Measurements from ENCODE around the gene LRMDA.

Gene LRMDA

GRCh38 chr10:75414527-75414926 is 16.9 kb upstream of the LRMDA start:
- in situ Hi-C loops (cut with MboI; ENCODE audit: low sequenced_read_pairs), result loop anchor here (25.0 kb wide), 1 partner anchor 223 kb away; no protein-coding TSS in a partner anchor

GRCh38 chr10:75417522-75417927 is 13.9 kb upstream of the LRMDA start:
- in situ Hi-C loops (cut with MboI; ENCODE audit: low sequenced_read_pairs), result loop anchor here (25.0 kb wide), 1 partner anchor 220 kb away; no protein-coding TSS in a partner anchor

- in situ Hi-C loops (cut with MboI; ENCODE audit: low sequenced_read_pairs), result loop anchor here (25.0 kb wide), 1 partner anchor 219 kb away; no protein-coding TSS in a partner anchor
These were observed 13.1 kb upstream of the LRMDA start for GRCh38 chr10:75418293-75418692.

- in situ Hi-C loops (cut with MboI; ENCODE audit: low sequenced_read_pairs), result loop anchor here (25.0 kb wide), 1 partner anchor 219 kb away; no protein-coding TSS in a partner anchor
These were observed 12.7 kb upstream of the LRMDA start for GRCh38 chr10:75418712-75419111.

GRCh38 chr10:75422913-75423312 is 8.5 kb upstream of the LRMDA start:
- in situ Hi-C loops (cut with MboI; ENCODE audit: low sequenced_read_pairs), result loop anchor here (25.0 kb wide), 1 partner anchor 214 kb away; no protein-coding TSS in a partner anchor

- in situ Hi-C loops (cut with MboI; ENCODE audit: low sequenced_read_pairs), result loop anchor here (25.0 kb wide), 1 partner anchor 213 kb away; no protein-coding TSS in a partner anchor
These were observed 6.9 kb upstream of the LRMDA start for GRCh38 chr10:75424571-75424970.

- in situ Hi-C loops (cut with MboI; ENCODE audit: low sequenced_read_pairs), result no loop called here
These were observed 5.9 kb upstream of the LRMDA start for GRCh38 chr10:75425291-75426079.

GRCh38 chr10:75426880-75427279 is 4.5 kb upstream of the LRMDA start:
- in situ Hi-C loops (cut with MboI; ENCODE audit: low sequenced_read_pairs), result no loop called here

- in situ Hi-C loops (cut with MboI; ENCODE audit: low sequenced_read_pairs), result no loop called here
These were observed 3.5 kb upstream of the LRMDA start for GRCh38 chr10:75427951-75428350.

GRCh38 chr10:75428434-75429158 is 2.8 kb upstream of the LRMDA start:
- in situ Hi-C loops (cut with MboI; ENCODE audit: low sequenced_read_pairs), result no loop called here

GRCh38 chr10:75429159-75429827 is 2.1 kb upstream of the LRMDA start:
- in situ Hi-C loops (cut with MboI; ENCODE audit: low sequenced_read_pairs), result no loop called here

- in situ Hi-C loops (cut with MboI; ENCODE audit: low sequenced_read_pairs), result no loop called here
These were observed 1.2 kb upstream of the LRMDA start for GRCh38 chr10:75430000-75430763.

- in situ Hi-C loops (cut with MboI; ENCODE audit: low sequenced_read_pairs), result no loop called here
These were observed 752 bp downstream of the LRMDA start for GRCh38 chr10:75432176-75432575.

- in situ Hi-C loops (cut with MboI; ENCODE audit: low sequenced_read_pairs), result no loop called here
These were observed 1.3 kb downstream of the LRMDA start for GRCh38 chr10:75432763-75433162.

- in situ Hi-C loops (cut with MboI; ENCODE audit: low sequenced_read_pairs), result no loop called here
These were observed 1.8 kb downstream of the LRMDA start for GRCh38 chr10:75433216-75433615.

- in situ Hi-C loops (cut with MboI; ENCODE audit: low sequenced_read_pairs), result no loop called here
These were observed 2.9 kb downstream of the LRMDA start for GRCh38 chr10:75434291-75434690.

- in situ Hi-C loops (cut with MboI; ENCODE audit: low sequenced_read_pairs), result no loop called here
These were observed 3.9 kb downstream of the LRMDA start for GRCh38 chr10:75435291-75435690.

GRCh38 chr10:75436896-75437295 is 5.5 kb downstream of the LRMDA start:
- in situ Hi-C loops (cut with MboI; ENCODE audit: low sequenced_read_pairs), result no loop called here

GRCh38 chr10:75437693-75438092 is 6.3 kb downstream of the LRMDA start:
- in situ Hi-C loops (cut with MboI; ENCODE audit: low sequenced_read_pairs), result no loop called here

GRCh38 chr10:75438275-75438674 is 6.9 kb downstream of the LRMDA start:
- in situ Hi-C loops (cut with MboI; ENCODE audit: low sequenced_read_pairs), result no loop called here

- in situ Hi-C loops (cut with MboI; ENCODE audit: low sequenced_read_pairs), result no loop called here
These were observed 8.4 kb downstream of the LRMDA start for GRCh38 chr10:75439811-75440210.

All from HL-60/S4 treated with retinoic acid at 250 ng/mL for 4 days and 3 days (cell line).